NCI-H146 (cell line): ENCODE results near the gene CSTB.

Source experiments
- DNase-seq: peaks from one replicate; lab custom pipeline; 2025; lab: John Stamatoyannopoulos, UW

Gene CSTB

DNA sequence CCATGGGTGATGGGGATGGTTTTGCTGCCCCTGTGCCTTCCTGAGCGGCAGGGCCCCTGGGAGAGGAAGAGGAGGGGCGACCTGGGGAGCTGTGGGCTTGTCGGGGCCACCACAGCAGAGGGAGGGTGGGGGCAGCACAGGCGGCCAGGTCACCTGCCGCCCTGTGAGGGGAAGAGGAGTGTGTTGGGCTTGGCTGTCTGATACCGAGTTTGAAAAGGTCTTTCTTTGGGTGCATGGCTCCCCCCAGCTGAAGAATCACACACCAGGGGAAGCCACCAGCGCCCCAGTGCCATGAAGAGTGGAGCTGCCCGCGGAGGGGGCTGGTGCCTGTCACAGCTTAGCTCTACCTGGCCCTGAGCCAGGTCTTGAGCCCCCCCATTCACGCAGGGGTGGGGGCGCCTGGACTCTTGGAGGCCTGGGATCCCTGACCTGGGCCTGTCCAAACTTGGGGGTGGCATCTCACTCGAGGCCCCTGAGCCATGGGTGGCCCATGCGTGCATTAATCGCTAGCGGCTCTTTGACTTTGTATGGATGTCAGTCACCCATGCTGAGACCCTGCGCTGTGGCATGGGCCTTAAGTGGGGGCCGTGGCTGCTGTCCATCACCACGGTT lies 26.4 kb downstream of the CSTB start:
- no peak for DNase-seq

DNA sequence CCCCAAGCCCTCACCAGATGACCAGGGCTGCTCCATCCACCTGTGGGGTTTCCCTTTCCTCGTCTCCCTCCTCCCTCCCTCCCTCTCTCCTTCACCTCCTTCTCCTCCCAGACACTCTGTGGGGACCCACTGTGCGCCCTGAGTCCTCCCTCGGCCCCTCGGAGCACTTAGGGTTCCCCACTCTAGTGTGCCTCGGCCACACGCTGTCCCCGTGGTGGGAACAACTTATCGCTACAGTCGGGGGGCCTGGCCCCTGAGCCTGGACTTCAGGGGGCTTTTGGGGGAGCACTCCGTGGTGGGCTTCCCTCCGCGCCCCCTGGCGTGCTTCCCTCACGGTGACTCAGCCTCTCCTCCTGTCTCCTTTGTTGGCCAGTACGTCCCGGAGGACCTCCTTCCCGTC lies 27.5 kb downstream of the CSTB start:
- no peak for DNase-seq

- DNase-seq: no peak
These were observed 30.2 kb downstream of the CSTB start for GRCh38 chr21:43745772-43746517.

DNA sequence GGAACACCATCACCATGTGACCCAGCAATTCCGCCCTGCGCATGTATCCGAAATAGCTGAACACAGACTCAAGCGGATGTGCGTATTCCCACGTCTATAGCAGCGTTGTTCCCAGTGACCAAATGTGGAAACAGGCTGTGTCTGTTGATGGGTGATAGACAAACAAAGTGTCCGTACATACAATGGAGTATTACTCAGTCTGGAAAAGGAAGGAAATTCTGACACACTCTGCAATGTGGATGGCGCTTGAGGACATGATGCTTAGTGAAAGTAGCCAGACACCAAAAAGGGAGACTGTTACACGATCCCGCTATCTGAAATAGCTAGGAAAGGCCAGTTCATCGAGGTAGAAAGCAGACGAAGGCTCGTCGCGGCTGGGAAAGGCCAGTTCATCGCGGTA lies 31.4 kb downstream of the CSTB start:
- no peak for DNase-seq

DNA sequence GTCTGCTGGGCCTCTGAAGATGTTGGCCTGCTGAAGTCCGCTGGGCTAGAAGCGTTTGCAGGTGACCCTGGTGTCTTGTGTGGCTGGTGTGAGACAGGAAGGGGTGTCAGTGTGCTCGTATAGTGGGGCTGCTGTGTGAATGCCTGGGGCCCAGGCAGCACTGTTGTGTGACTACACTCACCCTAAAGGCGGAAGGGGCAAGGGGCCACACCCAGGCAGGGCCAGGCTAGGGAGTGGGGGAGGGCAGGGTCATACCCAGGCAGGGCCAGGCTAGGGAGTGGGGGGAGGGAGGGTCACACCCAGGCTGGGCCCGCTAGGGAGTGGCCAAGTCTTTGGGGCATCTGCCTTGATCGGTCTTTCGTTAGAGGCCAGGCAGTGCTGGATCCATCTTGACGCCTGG lies 32.2 kb downstream of the CSTB start:
- DNase-seq: no peak

- no peak for DNase-seq
These were observed 34.5 kb downstream of the CSTB start for GRCh38 chr21:43741423-43742096.

GRCh38 chr21:43740497-43741156 lies 35.5 kb downstream of the CSTB start:
- DNase-seq: peak; percentile 10

DNA sequence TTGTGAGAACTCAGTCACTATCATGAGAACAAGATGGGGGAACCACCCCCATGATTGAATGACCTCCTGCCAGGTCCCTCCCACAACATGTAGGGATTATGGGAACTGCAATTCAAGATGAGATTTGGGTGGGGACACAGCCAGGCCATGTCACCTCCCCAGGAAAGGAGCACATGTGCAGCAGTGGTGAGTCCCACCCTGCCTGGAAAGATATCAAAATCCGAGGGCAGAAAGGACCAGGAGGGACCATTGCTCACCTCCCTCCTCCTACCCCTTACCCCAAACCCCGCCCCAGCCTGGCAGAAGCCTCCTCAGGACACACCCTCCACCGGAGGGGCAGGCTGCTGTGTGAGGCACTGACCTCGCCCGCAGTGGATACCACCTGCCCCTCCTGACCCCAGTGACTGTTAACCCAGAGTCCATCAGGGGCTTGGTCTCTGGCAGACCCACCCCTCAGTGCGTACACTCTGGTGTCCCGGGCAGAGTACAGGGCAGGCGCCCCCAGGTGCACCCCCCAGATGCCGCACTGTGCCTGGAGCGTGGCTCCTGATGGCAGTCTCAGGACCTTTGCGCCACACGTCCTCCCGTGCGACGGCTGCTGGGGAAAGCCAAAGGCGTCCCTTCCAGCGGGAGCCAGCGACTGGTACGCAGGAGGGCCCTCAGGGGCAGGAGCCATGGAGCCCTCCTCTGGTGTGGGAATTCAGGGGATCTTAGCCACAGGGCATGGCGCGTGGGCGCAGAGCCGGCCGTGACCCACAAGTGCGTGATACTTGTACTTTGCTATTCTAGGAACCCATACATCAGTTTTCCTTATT lies 36.3 kb downstream of the CSTB start:
- no peak for DNase-seq

DNA sequence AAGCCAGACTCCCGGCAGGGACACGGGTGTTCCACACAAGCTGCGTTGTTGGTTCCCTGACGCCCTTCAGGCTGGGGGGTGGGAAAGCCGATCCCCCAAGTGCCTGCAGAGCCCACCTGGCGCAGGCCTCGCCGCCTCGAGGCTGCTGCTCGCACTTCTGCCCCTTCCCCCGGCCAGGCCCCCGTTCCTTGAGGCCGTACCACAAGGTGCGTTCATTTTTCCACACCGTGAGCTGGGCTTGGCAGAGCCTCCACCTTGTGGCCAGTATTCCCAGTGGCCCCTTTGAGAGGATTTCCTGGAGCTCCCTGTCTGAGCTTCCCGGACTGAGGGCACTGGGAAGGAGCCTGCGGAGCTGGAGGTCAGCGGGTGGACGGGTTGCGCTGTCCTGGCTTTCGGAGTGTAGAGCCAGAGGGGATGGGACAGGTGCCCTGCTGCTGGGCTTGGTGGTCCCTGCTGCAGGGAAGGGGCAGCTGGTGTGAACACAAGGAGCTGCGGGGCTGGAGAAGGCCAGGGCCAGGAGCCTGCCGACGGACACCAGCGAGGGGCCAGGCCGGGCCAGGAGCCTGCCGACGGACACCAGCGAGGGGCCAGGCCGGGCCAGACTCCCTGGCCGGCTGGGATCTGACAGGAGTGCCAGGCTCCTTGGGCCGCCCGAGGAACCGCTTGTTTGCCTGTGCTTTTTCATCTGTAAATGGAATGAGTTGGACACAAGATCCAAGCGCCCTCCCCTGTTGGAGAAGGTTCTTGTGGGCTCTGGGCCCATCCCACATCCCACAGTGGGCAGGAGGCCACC lies 38.8 kb downstream of the CSTB start:
- no peak for DNase-seq

DNA sequence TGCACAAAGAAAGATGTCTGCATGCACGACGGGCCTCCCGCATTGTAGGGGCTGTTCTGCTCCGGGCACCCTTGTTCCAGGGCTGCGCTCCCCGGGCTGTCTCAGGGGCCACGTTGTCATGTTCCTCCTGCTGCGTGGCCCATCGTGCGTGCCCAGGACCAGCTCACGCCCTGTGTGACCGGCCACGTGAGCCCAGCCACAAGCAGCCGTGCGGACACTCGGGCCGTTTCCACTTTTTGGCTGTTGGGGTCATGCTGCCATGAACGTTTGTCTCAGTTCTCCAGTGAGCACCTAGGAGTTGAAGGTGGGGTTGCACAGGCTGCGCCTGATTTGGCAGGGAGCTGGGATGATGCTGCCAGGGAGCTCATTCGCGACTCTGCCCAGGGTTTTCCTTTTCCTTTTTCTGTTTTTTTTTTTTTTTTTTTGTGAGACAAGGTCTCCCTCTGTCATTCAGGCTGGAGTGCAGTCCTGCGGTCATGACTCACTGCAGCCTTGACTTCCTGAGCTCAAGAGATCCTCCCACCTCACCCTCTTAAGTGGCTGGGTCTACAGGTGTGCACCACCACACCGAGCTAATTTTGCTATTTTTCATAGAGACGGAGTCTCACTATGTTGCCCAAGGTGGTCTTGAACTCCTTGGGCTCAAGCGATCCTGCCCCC lies 39.8 kb downstream of the CSTB start:
- no peak for DNase-seq

DNA sequence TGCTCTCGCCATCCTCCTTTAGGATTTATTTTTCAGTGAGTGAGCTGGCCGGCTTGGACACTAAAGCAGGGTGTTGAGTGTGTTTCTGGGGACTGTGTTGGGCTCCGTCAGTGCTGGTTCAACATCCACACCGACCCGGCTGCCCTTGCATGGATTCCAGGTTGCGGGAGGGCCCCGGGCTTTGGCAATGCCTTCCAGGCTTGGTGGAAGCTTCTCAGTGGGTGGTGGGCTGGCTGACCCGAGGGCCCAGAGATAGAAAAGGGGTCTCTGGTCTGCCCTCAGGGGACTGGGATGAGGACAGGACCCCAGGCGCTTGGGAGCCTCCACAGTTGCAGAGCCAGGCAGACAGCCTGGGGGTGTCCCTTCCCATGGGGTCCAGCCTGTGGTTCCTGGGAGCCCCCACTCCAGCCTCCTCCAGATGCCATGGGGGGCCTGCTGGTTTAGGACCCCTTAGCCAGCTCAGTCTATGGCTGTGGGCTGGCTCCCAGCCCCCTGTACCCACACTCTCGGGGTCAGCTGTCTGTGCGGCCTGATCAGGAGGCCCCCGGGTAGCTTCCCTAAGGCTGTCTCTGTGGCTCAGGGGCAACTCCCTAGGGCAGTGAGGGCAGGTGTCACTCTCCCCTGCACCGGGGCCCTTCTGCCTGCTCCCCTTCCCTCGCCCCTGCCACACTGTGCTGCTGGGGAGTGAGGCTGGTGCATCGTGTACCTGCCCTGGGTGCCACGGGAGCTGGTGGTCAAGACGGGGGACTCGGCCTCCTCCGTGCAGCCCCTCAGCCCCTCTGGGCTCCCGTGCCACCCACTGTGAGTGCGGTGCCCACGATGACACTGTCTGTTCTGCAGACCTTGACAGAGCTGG lies 40.6 kb downstream of the CSTB start:
- no peak for DNase-seq

GRCh38 chr21:43734928-43735229 lies 41.2 kb downstream of the CSTB start:
- no peak for DNase-seq

DNA sequence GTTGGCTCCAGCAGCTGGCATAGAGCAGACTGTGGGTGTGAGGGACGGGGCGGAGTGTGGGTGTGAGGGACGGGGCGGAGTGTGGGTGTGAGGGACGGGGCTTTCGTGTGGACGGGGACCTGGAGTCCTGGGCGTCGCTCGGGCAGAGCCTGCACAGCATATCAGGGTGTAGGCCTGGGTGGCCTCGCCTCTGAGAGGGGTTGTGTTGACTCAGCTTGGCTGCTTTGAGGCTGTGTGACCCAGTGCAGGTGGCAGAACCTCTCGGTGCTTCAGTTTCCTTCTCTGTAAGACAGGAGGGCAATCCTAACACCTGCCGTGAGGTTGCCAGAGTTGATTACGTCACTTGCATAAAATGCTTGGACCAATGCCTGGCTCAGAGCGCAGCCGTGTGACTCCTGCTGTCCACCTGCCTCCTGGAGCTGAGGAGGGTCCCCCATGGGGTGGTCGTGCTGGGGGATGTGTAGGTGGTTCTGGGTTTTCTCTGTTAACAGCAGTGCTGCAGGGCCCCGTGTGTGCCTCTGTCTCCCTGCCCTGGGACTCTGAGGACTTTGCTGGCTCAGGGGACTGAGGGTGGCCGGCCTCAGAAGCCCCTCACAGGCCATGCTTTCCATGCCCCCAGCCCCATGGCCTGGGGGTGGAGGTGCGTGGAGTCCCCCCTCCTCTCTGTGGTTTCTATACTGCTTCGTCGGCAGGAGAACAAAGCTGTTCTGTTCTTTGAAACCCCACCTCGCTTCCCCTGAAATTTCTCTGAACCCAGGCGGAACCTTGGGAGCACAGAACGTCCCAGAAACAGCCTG lies 41.8 kb downstream of the CSTB start:
- no peak for DNase-seq

- no peak for DNase-seq
These were observed 42.5 kb downstream of the CSTB start for GRCh38 chr21:43733529-43734071.

DNA sequence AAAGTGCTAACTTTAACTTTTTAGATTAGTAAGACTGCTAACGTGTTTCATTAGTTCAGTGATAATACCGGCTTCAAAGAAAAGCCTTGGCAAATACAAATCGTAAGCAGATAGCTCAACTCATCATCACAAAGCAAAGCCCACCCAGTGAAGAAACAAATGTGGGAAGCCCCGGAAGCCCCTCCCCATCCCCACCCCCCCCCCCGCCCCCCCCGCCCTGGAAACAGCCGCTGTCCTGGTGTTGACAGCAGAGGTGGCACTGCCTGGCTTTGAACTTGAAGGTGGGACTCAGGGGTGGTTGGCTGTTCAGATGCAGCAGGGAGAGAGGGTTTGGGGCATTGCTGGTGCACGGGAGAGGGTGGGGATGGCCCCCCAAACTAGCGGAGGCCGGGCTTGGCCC lies 43.0 kb downstream of the CSTB start:
- DNase-seq: no peak

GRCh38 chr21:43731891-43732711 lies 44.0 kb downstream of the CSTB start:
- no peak for DNase-seq

DNA sequence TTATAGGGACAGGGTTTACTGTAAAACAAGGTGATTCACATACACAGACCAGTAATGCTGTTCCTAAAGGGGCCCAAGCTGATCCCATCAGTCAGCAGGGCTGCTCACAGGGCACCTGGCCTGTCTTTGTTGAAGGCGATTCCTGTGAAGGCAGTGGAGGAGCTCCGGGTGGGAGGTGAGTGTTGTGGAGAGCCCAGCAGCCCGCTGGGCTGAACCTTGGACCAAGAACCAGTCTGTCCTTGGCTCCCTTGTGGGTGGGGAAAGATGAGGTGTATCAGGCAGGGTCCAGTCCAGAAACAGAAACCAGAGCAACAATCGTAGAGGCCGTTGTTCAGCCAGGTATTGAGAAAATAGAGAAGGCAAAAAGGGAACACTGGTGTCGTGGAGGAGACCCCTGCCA lies 44.6 kb downstream of the CSTB start:
- DNase-seq: no peak
